ENCODE measurements around the gene KAT6B. TPM values are rescaled to one million over a fixed set of nuclear protein-coding genes. Genes with fewer than 3 reads are reported as not detected.

KAT6B gene
- total RNA-seq, 1 experiment from 2014 or later = 21.8 TPM

GRCh38 chr10:75020168-75020567 lies 193.8 kb downstream of the KAT6B start:
- peaks cover 4% of the 10 kb centered on the region for H3K36me3 ChIP-seq (ENCODE audit: insufficient read depth, low read length, poor library complexity, severe bottlenecking)
- no peak overlapping the region for H3K27ac ChIP-seq (ENCODE audit: low read depth, low read length, poor library complexity, severe bottlenecking)
- ChIA-PET CTCF (interaction anchor here (0.7 to 1.0 kb wide), 4 partner anchors 44 to 600 kb away, joined by 3 to 5 read pairs (median 4); no protein-coding TSS in a partner anchor), POLR2A (ENCODE audit: low non-redundant PET) (no interaction called here)
- H3K4me3 ChIP-seq (ENCODE audit: low read depth, low read length, poor library complexity, severe bottlenecking) = no peak overlapping the region
- intact Hi-C loops (cut with micrococcal nuclease; ENCODE audit: unreplicated experiment) = loop anchor here (5.0 to 10.0 kb wide), 3 partner anchors 285 to 778 kb away; no protein-coding TSS in a partner anchor
- no TSS peak for BruUV-seq (replicated peaks)
- H3K4me1 ChIP-seq (ENCODE audit: insufficient read depth, low read length, poor library complexity, severe bottlenecking) = peaks cover 22% of the 10 kb centered on the region
- H3K9me3 ChIP-seq (ENCODE audit: low read depth, low read length, poor library complexity, severe bottlenecking) = no peaks in the 10 kb centered on the region
- TF ChIP-seq CTCF (conservative IDR thresholded peaks at IDR 0.05; ENCODE audit: low read depth, low read length) = no peak
- TF ChIP-seq EZH2 (IDR thresholded peaks at IDR 0.05; ENCODE audit: borderline replicate concordance, low read depth, low read length, poor library complexity, severe bottlenecking) = no peak
- H3K27me3 ChIP-seq (replicated peaks; ENCODE audit: insufficient read depth, low read depth, low read length, poor library complexity) = no peaks in the 10 kb centered on the region
- DNase-seq (ENCODE audit: low spot score) = no peak

- POLR2A ChIA-PET (ENCODE audit: low non-redundant PET) = no interaction called here
- no peaks in the 10 kb centered on the region for H3K27me3 ChIP-seq (replicated peaks; ENCODE audit: insufficient read depth, low read depth, low read length, poor library complexity)
- peaks cover 22% of the 10 kb centered on the region for H3K4me1 ChIP-seq (ENCODE audit: insufficient read depth, low read length, poor library complexity, severe bottlenecking)
- no TSS peak for BruUV-seq (replicated peaks)
- CTCF ChIA-PET = interaction anchor here (0.7 kb wide), 1 partner anchor 751 kb away, joined by 5 read pairs; no protein-coding TSS in a partner anchor
- TF ChIP-seq CTCF (conservative IDR thresholded peaks at IDR 0.05; ENCODE audit: low read depth, low read length) = no peak
- no peak for TF ChIP-seq EZH2 (IDR thresholded peaks at IDR 0.05; ENCODE audit: borderline replicate concordance, low read depth, low read length, poor library complexity, severe bottlenecking)
- H3K9me3 ChIP-seq (ENCODE audit: low read depth, low read length, poor library complexity, severe bottlenecking) = no peaks in the 10 kb centered on the region
- intact Hi-C loops (cut with micrococcal nuclease; ENCODE audit: unreplicated experiment) = loop anchor here (1.0 to 10.0 kb wide), 5 partner anchors 79 to 779 kb away; no protein-coding TSS in a partner anchor
- DNase-seq (ENCODE audit: low spot score) = no peak
- no peak overlapping the region for H3K4me3 ChIP-seq (ENCODE audit: low read depth, low read length, poor library complexity, severe bottlenecking)
- no peak overlapping the region for H3K27ac ChIP-seq (ENCODE audit: low read depth, low read length, poor library complexity, severe bottlenecking)
- peaks cover 13% of the 10 kb centered on the region for H3K36me3 ChIP-seq (ENCODE audit: insufficient read depth, low read length, poor library complexity, severe bottlenecking)
These were observed 195.2 kb downstream of the KAT6B start for GRCh38 chr10:75021379-75022249.

- DNase-seq (ENCODE audit: low spot score) = no peak
- Histone ChIP-seq H3K9me3 (ENCODE audit: low read depth, low read length, poor library complexity, severe bottlenecking) (no peaks in the 10 kb centered on the region), H3K4me3 (ENCODE audit: low read depth, low read length, poor library complexity, severe bottlenecking) (no peak overlapping the region), H3K27me3 (replicated peaks; ENCODE audit: insufficient read depth, low read depth, low read length, poor library complexity) (no peaks in the 10 kb centered on the region), H3K36me3 (ENCODE audit: insufficient read depth, low read length, poor library complexity, severe bottlenecking) (peaks cover 13% of the 10 kb centered on the region), H3K27ac (ENCODE audit: low read depth, low read length, poor library complexity, severe bottlenecking) (no peak overlapping the region), H3K4me1 (ENCODE audit: insufficient read depth, low read length, poor library complexity, severe bottlenecking) (peaks cover 22% of the 10 kb centered on the region)
- intact Hi-C loops (cut with micrococcal nuclease; ENCODE audit: unreplicated experiment) = loop anchor here (2.0 to 10.0 kb wide), 4 partner anchors 78 to 781 kb away; no protein-coding TSS in a partner anchor
- TF ChIP-seq EZH2 (IDR thresholded peaks at IDR 0.05; ENCODE audit: borderline replicate concordance, low read depth, low read length, poor library complexity, severe bottlenecking) = no peak
- no peak for TF ChIP-seq CTCF (conservative IDR thresholded peaks at IDR 0.05; ENCODE audit: low read depth, low read length)
- ChIA-PET POLR2A (ENCODE audit: low non-redundant PET) (no interaction called here), CTCF (interaction anchor here (0.5 kb wide), 1 partner anchor 776 kb away, joined by 3 read pairs; no protein-coding TSS in a partner anchor)
- BruUV-seq (replicated peaks) = no TSS peak
These were observed 196.7 kb downstream of the KAT6B start for GRCh38 chr10:75023074-75023473.

Data from A673 (cell line).